GM21447 (cell line): ENCODE measurements around the gene MBOAT7.

Source experiments
- ATAC-seq: cut with Tn5 transposase; IDR thresholded peaks from one replicate; pipeline ENCODE4 v1.9.1; 2021; ENCODE audit not compliant: unreplicated experiment

Gene MBOAT7

GRCh38 chr19:54165222-54165621, 24.2 kb downstream of the MBOAT7 start:
- no peak for ATAC-seq

GRCh38 chr19:54164369-54165068, 24.9 kb downstream of the MBOAT7 start:
- no peak for ATAC-seq

- no peak for ATAC-seq
Observed at GRCh38 chr19:54162884-54163283, 26.5 kb downstream of the MBOAT7 start.

DNA sequence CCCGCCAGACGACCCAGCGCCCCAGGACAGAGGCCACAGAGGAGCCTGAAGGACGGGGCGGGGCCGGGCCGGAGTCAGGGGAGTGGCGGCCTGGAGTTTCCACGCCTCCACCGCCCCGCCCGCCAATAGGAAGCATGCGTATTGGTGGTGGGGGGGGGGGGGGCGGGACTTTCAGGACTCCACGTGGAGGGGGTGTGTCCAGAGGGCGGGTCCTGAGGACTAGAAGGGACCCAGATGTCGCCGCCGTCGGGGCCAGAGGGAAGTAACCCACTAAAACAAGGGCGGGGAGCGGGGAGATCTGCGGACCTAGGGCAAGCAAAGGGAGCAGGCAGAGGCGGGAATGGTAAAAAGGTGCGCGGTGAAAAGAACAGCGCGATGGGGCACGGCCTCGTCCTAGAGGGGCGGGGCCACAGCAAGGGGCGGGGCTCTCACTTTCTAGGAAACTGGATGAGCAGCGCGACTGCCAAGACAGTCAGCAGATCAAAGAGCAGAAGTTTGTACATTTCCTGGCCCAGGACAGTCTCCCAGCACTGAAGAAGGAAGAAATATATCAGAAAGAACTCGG, 27.1 kb downstream of the MBOAT7 start:
- no peak for ATAC-seq

- ATAC-seq, result no peak
Observed at GRCh38 chr19:54160854-54161253, 28.5 kb downstream of the MBOAT7 start.

GRCh38 chr19:54160182-54160811, 29.1 kb downstream of the MBOAT7 start:
- peak; percentile 3 for ATAC-seq

GRCh38 chr19:54159352-54160181, 29.8 kb downstream of the MBOAT7 start, which contains the start of gene LENG1:
Gene LENG1, minus strand, starts transcription at chr19:54159721. Its CDS starts 26 bp downstream, at chr19:54159695.
- peak; percentile 84 for ATAC-seq

DNA sequence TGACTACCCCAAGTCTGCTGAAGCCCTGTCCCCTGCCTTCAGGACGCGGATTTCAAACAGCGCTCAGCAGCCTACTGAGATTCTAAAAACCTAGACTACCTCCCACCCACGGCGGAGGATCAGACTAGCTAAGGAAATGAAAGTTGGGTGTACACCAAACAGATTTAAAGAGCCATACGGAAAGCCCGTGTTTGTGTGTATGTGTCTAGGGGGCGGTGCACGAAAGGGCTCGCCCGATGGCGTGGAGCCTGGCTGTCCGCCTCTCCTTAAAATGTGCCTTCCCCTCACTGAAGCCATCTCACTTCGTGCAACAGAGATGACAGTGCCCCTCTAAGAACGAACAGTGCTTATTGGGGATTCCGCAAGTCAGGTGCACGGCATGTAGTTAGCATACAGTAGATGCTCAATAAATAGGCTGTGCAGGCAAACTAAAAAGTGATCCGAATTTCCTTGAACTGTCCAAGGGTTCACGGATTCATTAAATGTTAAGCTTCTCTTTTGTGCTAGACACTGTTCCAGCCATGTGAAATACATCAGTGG, 30.5 kb downstream of the MBOAT7 start:
- ATAC-seq, result no peak

DNA sequence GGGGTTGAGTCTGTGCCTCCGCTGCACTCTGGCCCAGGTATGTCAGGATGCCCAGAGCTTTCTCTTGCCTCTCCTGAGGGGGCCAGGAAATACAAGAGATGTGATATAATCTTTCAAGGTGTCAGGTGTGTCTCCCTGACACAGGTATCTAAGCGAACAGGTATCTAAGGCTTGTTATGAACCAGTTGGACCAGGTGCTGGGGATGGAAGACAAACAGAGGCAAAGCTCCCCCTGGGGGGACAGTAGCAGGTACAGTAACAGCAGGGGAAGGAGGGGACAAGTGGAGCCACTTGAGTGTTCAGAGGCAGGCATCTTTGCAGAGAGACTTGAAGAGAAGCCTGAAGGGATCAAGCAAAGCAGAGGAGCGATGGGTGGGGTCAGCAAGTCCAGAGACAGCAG, 32.4 kb downstream of the MBOAT7 start:
- no peak for ATAC-seq

- no peak for ATAC-seq
Observed at GRCh38 chr19:54156490-54156889, 32.9 kb downstream of the MBOAT7 start.

DNA sequence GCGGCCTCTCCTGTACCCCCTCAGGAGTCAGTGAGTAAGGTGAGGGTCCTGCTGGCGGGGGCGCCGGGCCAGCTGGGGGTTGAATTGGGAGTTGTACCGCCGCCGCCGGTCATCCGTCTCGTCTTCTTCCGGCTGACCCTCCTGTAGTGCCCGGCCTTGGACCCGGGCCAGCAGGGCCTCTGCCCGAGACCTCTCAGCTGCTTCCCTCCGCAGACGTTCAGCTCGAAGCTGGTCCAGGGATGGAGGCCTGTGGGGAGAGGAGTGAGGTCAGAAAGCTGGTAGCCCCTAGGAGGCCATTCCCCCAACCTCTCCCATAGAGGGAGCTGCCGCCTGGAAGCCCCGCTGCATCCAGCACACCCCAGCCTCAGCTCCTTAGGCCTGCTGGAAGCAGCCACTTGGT, 33.7 kb downstream of the MBOAT7 start:
- no peak for ATAC-seq

GRCh38 chr19:54154603-54155345, 34.6 kb downstream of the MBOAT7 start:
- ATAC-seq, result no peak

- no peak for ATAC-seq
Observed at GRCh38 chr19:54153731-54154326, 35.6 kb downstream of the MBOAT7 start.

- no peak for ATAC-seq
Observed at GRCh38 chr19:54152878-54153524, 36.4 kb downstream of the MBOAT7 start.

- no peak for ATAC-seq
Observed at GRCh38 chr19:54152267-54152666, 37.1 kb downstream of the MBOAT7 start.

DNA sequence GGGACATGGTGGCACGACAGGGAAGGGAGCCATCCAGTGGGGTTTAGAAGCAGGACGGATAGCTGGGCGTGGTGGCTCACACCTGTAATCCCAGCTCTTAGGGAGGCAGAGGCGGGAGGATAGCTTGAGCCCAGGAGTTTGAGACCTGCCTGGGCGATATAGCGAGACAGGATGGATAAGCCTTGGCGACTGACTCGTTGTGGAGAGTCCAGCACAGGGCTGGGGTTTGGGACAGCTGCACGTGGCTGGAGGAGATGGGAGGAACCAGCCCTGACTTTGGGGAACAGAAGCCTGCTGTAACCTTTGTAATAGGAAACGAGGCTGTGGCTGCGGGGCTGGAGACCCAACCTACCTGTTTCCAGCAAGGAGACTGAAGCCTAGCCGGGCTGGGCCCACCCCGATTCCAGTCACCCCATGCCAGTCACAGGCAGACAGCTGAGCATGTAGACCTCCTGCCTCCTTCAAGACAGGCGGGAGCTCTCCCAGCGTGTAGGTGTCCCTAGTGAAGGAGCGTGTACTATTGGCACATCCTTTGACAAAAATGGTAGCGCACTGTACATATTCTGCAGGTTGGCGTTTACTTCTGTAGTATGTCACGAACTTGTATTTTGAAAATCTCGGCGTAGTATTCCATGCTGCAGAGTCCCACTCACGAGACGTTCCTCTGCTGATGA, 37.9 kb downstream of the MBOAT7 start:
- ATAC-seq, result no peak

DNA sequence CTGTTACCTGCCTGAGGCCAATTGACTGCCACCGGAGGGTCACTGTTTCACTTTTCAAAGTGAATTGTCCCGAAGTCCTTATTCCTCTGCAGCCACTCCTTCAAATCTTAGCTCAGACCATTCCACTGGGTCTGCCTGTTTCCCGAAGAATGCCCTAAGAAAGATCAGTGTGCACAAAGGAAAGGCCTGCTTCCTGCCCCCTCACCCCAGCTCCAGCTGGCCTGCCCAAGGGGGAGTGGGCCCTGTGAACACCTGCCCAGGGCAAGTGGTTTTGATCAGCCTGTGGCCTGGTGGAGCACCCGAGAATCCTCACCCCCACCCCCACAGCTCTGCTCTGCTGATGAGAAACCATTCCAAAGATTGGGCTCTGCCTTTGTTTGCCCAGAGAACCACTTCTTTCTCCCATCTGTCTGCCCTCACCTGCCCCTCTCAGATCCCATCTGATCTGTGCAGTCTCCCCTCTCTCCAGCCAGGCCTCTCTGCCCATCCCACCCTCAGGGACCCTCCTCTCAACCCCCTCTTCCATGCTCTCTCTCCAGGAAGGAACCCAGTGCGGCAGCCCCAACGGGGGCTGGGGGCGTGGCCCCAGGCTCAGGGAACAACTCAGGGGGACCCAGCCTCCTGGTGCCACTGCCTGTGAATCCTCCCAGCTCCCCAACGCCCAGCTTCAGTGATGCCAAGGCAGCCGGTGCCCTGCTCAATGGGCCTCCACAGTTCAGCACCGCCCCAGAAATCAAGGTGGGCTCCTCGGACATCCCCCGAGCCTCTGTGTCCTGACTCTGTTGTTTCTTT, 40.2 kb downstream of the MBOAT7 start:
- ATAC-seq, result no peak

GRCh38 chr19:54148158-54148557, 41.2 kb downstream of the MBOAT7 start:
- no peak for ATAC-seq
